G401 (cell line): ENCODE measurements around the gene DENND4A. TPM values are rescaled to one million over a fixed set of nuclear protein-coding genes. Genes with fewer than 3 reads are reported as not detected.
"Not testable (repeated sequence)": the region's sequence is repeated elsewhere in the genome, so short reads cannot be mapped to it uniquely, and the experiment has no call there.

Experiments used
- DNase-seq: peaks from one replicate; pipeline ENCODE4 v3.0.0-alpha.2; 2015; ENCODE audit warnings: low spot score
- in situ Hi-C: cut with HindIII; loops from 2 replicates; pipeline ENCODE4 v1.10.0; 2016; ENCODE audit warnings: low sequenced_read_pairs, mixed read lengths
- total RNA-seq: library from RNA; depleted of rRNA; stranded (reverse); fragments of >200 nt; shearing (Covaris generic); gene quantifications from 2 replicates; pipeline ENCODE4 v1.2.3, GENCODE V29; 2014; rRNA removed

The DENND4A gene
- total RNA-seq, 1 experiment from 2014 or later, result 12.2 TPM

DNA sequence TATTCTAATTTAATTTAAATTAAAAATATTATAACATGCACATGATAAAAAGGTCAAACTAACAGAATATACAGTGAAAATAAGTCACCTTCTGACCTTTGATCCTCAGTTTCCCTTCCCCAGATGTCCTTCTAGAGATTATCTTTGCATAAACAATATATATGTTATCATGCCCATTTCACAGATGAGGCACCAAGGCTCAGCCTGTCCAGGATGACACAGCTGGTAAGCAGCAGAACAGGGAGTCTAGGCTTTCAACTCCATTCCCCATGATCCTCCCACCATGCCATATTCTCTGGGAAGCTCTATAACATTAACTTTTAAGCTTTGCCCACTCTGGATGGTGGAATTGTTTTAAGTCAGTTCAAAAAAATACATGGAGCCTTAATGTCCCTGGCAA is 169.0 kb downstream of the DENND4A start:
- no peak for DNase-seq
- in situ Hi-C loops, result no loop called here

DNA sequence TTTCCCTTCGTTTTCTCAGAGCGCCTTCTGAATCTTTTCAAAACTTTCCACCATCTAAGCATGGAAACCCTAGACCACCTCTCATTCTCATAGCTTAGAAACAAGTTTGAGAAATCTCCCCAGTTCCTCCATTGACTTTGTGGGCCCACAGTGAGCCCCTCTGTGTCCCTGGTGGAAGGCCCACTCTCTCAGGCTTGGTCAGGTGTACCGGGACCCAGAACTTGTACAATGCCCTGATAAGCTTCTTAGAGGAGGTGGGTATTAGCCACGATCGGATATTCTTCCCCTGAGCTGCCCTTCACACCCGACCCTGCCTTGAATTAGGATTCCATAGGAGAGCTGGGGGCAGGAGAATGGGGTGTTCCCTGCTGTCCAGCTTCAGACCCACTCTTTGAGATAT is 170.5 kb downstream of the DENND4A start, which contains the start of gene SLC24A1:
Gene SLC24A1 (plus strand): TSS at position 301 of the 400 bp plus-strand sequence. CDS start 2,143 bp downstream, outside the sequence.
- in situ Hi-C loops, result no loop called here

DNA sequence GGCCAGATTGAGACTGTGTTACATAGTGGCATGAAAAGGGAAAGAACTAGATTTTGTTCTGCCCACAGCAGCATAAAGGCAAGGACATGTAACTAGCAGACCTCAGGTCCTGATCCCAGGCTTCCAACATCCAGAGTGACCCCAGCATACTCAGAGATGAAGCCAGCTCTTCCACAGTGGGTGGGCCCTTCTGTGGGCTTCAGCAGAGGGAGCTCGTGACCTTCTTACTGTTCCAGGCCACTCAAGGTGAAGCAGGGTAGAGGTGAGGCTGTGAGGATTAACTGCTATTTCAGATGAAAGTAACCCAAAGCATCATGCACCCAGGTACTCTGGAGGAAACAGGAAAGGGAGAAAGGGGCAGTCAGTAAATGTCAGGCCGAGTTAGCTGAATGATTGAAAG is 171.3 kb downstream of the DENND4A start:
- in situ Hi-C loops, result no loop called here
- no peak for DNase-seq

More for the DNA sequence above, 170.5 kb downstream of the DENND4A start, which contains the start of gene SLC24A1:
- no peak for DNase-seq

DNA sequence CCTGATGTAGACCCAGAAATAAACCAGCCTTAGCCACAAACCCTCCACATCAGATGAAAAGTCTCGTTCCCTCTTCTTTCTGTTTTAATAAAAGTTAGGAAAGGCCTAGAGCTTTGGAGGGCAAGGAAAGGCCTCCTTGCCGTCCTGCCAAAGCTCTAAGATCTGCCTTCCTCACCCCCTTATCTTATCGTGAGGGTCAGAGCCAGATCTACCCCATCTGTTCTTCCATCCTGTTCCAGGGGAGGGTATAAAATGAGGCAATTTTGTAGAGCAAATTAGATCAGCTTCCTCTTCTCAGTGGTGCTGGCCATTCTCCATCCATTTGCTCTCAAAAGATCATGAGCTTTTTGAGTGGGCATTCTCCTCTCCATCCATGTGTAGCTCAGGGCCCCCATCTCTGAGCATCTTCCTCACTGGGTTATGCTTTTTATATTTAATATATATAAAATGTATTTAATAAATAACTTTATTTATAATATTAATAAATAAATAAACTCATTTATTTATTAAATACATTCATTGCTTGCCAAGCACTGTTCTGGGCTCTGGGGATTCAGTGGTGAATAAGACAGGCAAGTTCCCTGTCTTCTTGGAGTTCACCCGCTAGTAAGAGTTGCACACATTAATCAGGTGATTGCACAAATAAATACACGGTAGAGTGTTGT is 172.3 kb downstream of the DENND4A start:
- in situ Hi-C loops, result no loop called here
- DNase-seq, result no peak

DNA sequence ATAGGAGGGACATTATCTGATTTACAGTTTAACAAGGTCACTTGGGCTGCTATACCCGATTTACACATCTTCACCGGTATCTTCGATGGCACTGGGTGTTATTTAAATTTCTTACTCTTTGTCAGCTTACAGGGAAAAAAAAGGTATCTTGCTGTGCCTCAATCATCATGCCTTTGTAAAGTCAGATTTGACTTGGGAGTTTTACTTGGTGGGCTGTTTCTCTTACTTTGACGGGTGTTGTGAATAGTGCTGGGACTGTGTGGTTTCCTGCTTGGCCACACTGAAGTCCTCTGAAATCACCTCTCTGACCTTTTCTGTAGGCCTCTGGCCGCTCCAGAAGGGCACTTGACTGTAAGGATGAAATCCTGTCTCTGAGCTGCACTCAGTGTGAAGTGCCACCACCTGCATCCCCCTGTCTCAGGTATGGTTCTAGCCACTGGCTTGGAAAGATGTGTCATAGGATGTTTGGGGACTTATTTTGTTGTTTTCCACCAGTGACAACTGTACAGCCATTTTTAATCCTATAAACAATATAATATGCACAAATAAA is 173.5 kb downstream of the DENND4A start:
- in situ Hi-C loops, result no loop called here
- DNase-seq, result no peak

DNA sequence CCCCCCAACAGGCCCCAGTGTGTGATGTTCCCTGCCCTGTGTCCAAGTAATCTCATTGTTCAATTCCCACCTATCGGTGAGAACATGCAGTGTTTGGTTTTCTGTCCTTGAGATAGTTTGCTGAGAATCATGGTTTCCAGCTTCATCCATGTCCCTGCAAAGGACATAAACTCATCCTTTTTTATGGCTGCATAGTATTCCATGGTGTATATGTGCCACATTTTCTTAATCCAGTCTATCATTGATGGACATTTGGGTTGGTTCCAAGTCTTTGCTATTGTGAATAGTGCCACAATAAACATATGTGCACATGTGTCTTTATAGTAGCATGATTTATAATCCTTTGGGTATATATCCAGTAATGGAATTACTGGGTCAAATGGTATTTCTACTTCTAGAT is 176.2 kb downstream of the DENND4A start:
- DNase-seq, in situ Hi-C loops: not testable (repeated sequence)

DNA sequence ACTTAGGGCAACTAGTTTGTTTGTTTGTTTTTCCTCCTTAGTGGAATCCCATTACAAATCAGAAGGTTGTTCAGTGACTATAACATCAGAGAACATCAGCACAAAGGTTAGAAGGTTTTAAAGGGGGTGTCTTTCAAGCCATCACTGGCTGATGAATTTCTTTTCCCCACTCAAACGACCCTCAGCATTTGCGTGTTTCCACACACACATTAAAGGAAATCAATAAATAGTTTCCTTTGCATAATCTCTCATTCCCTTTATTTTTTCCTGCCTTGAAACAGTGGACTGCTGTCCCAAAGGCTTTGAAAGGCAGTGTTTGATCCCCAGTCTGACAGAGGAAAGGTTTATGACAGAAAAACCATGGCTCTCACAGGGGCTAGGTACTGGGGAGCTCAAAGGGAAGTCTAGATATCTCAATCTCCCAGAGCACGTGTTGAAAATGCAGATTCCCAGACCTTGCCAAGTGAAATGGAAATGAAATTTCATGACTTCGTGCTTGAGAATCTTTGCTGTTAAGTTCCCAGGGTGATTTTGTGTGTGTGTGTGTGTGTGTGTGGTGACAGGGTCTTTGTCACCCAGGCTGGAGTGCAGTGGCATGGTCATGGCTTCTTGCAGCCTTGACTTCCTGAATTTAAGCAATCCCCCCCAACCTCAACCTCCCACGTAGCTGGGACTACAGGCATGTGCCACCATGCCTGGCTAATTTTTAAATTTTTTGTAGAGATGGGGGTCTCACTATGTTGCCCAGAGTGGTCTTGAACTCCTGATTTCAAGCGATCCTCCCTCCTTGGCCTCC is 178.9 kb downstream of the DENND4A start:
- in situ Hi-C loops, result no loop called here
- DNase-seq, result no peak

DNA sequence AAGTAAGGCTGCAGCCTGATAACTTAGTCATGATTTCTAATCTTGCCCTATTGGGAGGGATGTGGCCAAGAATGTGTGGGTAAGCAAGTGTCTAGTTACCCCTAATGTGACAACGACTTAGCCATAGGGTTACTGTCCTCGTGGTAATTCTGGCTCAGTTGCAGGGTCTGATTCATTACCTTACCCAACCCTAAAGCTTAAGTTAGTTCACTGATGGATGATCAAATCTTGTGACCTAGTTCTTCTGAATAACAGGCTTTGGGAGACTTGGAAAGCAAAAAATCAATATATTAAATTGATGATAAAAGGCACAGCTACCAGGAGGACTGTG is 179.5 kb downstream of the DENND4A start:
- in situ Hi-C loops, result no loop called here
- DNase-seq, result no peak

DNA sequence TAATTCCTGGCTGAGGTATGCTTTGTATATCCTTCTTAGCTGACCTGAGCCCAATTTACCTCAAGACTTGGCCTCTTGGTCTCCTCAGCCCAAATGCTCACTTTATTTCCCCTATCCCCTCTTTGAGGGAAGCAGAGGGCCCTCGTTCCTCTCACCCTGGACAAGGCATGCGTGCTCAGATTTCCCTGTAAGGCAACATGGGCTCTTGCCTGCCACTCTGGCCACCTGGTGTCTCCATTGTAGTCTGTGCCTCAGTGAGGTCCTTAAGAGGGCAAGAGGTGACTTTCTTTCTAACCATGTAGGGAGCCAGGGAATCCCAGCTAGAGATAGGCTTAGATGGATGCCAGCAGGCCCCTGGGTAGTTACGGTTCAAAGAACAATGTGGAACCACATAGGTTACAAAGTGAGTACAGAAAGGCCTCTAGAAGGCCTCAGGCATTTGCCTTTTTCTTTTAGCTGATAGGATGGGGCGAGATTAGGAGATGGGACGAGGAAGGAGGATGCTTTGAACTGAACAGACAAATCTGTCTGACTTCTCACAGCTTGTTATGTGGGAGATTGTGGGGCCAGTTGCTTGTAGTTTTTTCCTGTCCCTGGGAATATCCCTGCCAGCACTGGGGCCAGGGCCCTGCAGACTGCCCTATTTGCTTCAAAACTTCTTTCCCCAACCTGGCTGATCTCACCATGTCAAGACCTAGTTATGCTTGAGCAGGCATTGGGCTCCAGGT is 180.0 kb downstream of the DENND4A start:
- in situ Hi-C loops, result no loop called here
- peak; percentile 3 for DNase-seq

DNA sequence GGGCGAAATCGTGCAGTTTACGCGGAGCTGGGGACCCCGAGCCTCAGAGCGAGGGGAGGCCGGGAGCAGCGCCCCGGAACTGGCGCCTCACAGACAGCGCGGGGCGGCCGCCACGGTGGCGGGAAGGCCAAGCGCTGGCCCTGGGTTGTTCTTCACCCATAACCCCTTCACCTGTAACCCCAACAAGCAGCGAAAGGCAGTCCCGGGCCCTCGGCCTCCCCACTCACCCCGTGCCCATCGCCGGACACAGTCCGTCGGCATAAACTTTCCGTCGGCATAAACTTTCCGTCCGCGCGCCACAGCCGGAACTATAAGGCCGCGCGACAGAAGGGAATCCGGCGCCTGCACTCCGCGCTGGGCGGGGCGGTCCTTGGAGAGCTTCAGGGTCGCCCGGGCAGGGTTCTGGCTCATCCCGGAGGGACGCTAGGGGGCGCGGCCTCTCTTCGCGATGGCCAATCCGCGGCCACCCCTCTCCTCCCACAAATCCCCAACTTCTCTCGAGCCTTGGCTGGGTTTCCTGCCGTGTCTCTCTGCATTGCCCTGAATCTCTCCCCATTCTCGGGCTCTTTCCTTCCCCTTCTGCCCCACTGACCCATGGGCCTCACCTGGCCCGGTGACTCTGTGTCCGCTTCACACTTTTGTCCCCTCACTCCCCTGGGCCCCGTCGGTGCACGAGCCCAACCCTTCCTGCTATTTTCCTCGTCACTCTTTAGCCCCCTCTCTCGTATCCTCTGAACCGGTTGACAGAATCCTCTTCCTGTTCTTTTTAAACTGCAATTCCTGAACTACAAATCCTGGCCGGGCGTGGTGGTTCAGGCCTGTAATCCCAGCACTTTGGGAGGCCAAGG is 181.0 kb downstream of the DENND4A start, which contains the start of gene INTS14:
Gene INTS14 (minus strand): TSS at position 261 of the 848 bp plus-strand sequence. CDS start 3,751 bp downstream, outside the sequence.
- in situ Hi-C loops, result no loop called here
- DNase-seq, result peak; percentile 97

Other genes with a start within 250 kb of the DENND4A start
- 28.5 and 46.2 TPM in 2 replicates for gene INTS14, start 181.2 kb downstream of the DENND4A start, total RNA-seq
- 7.9 and 8.2 TPM in 2 replicates for gene SLC24A1, start 170.4 kb downstream of the DENND4A start, total RNA-seq
- 280 and 333 TPM in 2 replicates for gene RAB11A, start 77.2 kb upstream of the DENND4A start, total RNA-seq